ENCODE data around the gene AIP. TPM values are rescaled to one million over a fixed set of nuclear protein-coding genes. Genes with fewer than 3 reads are reported as not detected.

The AIP gene
- total and polyA plus RNA-seq, 9 of the 15 experiments (the other 6 are each of a cell fraction or from before 2014, with no cell fraction given): 5.2 to 92.5 (median 52.7) TPM

GRCh38 chr11:67436459-67437081 is 46.3 kb upstream of the AIP start (continued):
- TF ChIP-seq ETS1 (conservative IDR thresholded peaks at IDR 0.05; ENCODE audit: control insufficient read depth, low read depth, low read length) (peak; percentile 67), SRF (CRISPR knock-in tag; IDR thresholded peaks at IDR 0.05) (peak; percentile 27 to 90; a peak in 2 of 4 replicates), SP1 (CRISPR knock-in tag; IDR thresholded peaks at IDR 0.05) (peak; percentile 76), PTTG1 (tag; IDR thresholded peaks at IDR 0.05; ENCODE audit: low read depth) (no peak), POLR2B (IDR thresholded peaks at IDR 0.05; ENCODE audit: low read depth, partially characterized antibody) (peak; percentile 46), HDAC1 (IDR thresholded peaks at IDR 0.05) (peak in 1 of 2 experiments; percentile 64; a peak in 1 of 4 replicates), ZKSCAN3 (CRISPR knock-in tag; IDR thresholded peaks at IDR 0.05) (no peak), ETV5 (CRISPR knock-in tag; IDR thresholded peaks at IDR 0.05; ENCODE audit: low read depth) (no peak), TCF3 (CRISPR knock-in tag; IDR thresholded peaks at IDR 0.05) (peak; percentile 25; the same call in 1 of the 2 replicates), PBX2 (CRISPR knock-in tag; IDR thresholded peaks at IDR 0.05; ENCODE audit: low read depth) (no peak), PBX2 (tag; conservative IDR thresholded peaks at IDR 0.05; ENCODE audit: low read depth) (0 out of 2 replicates have a peak, but pooled peaks have one; percentile 11), ZNF586 (CRISPR knock-in tag; conservative IDR thresholded peaks at IDR 0.05) (no peak), PURB (CRISPR knock-in tag; IDR thresholded peaks at IDR 0.05; ENCODE audit: low read depth) (no peak), RCOR1 (IDR thresholded peaks at IDR 0.05; ENCODE audit: borderline replicate concordance in 1 of 2, low read depth in 2 of 2, low read length in 2 of 2) (peak in 1 of 2 experiments; percentile 82; a peak in 2 of 4 replicates), EGR1 (conservative IDR thresholded peaks at IDR 0.05) (peak; percentile 16; the same call in 1 of the 2 replicates)
- TF ChIP-seq, protein P1, sequence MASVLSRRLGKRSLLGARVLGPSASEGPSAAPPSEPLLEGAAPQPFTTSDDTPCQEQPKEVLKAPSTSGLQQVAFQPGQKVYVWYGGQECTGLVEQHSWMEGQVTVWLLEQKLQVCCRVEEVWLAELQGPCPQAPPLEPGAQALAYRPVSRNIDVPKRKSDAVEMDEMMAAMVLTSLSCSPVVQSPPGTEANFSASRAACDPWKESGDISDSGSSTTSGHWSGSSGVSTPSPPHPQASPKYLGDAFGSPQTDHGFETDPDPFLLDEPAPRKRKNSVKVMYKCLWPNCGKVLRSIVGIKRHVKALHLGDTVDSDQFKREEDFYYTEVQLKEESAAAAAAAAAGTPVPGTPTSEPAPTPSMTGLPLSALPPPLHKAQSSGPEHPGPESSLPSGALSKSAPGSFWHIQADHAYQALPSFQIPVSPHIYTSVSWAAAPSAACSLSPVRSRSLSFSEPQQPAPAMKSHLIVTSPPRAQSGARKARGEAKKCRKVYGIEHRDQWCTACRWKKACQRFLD (CRISPR knock-in tag; IDR thresholded peaks at IDR 0.05): peak; percentile 66; the same call in 1 of the 2 replicates
- TF ChIP-seq, protein P2, sequence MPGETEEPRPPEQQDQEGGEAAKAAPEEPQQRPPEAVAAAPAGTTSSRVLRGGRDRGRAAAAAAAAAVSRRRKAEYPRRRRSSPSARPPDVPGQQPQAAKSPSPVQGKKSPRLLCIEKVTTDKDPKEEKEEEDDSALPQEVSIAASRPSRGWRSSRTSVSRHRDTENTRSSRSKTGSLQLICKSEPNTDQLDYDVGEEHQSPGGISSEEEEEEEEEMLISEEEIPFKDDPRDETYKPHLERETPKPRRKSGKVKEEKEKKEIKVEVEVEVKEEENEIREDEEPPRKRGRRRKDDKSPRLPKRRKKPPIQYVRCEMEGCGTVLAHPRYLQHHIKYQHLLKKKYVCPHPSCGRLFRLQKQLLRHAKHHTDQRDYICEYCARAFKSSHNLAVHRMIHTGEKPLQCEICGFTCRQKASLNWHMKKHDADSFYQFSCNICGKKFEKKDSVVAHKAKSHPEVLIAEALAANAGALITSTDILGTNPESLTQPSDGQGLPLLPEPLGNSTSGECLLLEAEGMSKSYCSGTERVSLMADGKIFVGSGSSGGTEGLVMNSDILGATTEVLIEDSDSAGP (CRISPR knock-in tag; IDR thresholded peaks at IDR 0.05): 0 out of 2 replicates have a peak, but pooled peaks have one; percentile 39

Measured in K562 (cell line).